Spleen (tissue), 11 donors: ENCODE data around the gene ACSS3. TPM values are rescaled to one million over a fixed set of nuclear protein-coding genes. Genes with fewer than 3 reads are reported as not detected.
A peak's percentile ranks its signal among the peaks of the same experiment; 100 is the strongest.

Source experiments
- DNase-seq: peaks from one replicate; pipeline ENCODE4 v3.0.0-alpha.2; 2020
- H3K27ac ChIP-seq, 8 donors: fragments of 200-600 bp; sonication (generic) in 7 of 8; 1 replicate in 4 of 8; 2 replicates in 4 of 8; pipeline versions ENCODE4 v1.5.0 to v1.8.0; 2016 to 2021; ENCODE audit warnings: inconsistent platforms in 4 of 8, mild to moderate bottlenecking in 4 of 8, moderate library complexity in 1 of 8
- H3K27me3 ChIP-seq, 7 donors: fragments of 200-600 bp; sonication (generic) in 6 of 7; replicated peaks in 1 of 7; 1 replicate in 4 of 7; 2 replicates in 3 of 7; pipeline versions ENCODE4 v1.5.0 to v1.8.0; 2016 to 2021; ENCODE audit warnings: inconsistent platforms in 3 of 7, mild to moderate bottlenecking in 1 of 7
- H3K36me3 ChIP-seq, 6 donors: fragments of 200-600 bp; sonication (generic) in 5 of 6; 1 replicate in 4 of 6; 2 replicates in 2 of 6; pipeline versions ENCODE4 v1.5.0 to v1.8.0; 2016 to 2021; ENCODE audit warnings: inconsistent platforms in 2 of 6
- H3K4me1 ChIP-seq, 6 donors: fragments of 200-600 bp; sonication (generic) in 5 of 6; 1 replicate in 3 of 6; 2 replicates in 3 of 6; pipeline versions ENCODE4 v1.5.0 to v1.8.0; 2016 to 2021; ENCODE audit warnings: inconsistent platforms in 3 of 6
- H3K4me3 ChIP-seq, 8 donors: fragments of 200-600 bp; sonication (generic) in 7 of 8; 1 replicate in 4 of 8; 2 replicates in 4 of 8; pipeline versions ENCODE4 v1.5.0 to v1.8.0; 2016 to 2021; ENCODE audit warnings: inconsistent platforms in 4 of 8, mild to moderate bottlenecking in 4 of 8, moderate library complexity in 2 of 8
- H3K9me3 ChIP-seq, 8 donors: fragments of 200-600 bp; sonication (generic) in 7 of 8; 1 replicate in 4 of 8; 2 replicates in 4 of 8; pipeline versions ENCODE4 v1.5.0 to v1.8.0; 2016 to 2021; ENCODE audit warnings: inconsistent platforms in 4 of 8
- CTCF ChIP-seq, 11 experiments: fragments of 200-600 bp in 7 of 11; fragments of 450-650 bp in 4 of 11; sonication (generic) in 4 of 11; IDR thresholded peaks in 8 of 11; conservative IDR thresholded peaks in 3 of 11; 1 replicate in 7 of 11; 2 replicates in 4 of 11; pipeline versions ENCODE4 v1.4.0 to v1.8.0; 2016 to 2021; ENCODE audit warnings: antibody characterized with exemption in 11 of 11, inconsistent platforms in 4 of 11, mild to moderate bottlenecking in 1 of 11
- POLR2A ChIP-seq, 3 donors: fragments of 450-650 bp; IDR thresholded peaks; one replicate each; pipeline ENCODE4 v1.5.1; 2017; ENCODE audit warnings: antibody characterized with exemption in 3 of 3, mild to moderate bottlenecking in 1 of 3
- POLR2AphosphoS5 ChIP-seq, 3 donors: sonication (generic); formaldehyde crosslinking; IDR thresholded peaks; one replicate each; pipeline ENCODE4 v1.5.1; 2017; ENCODE audit warnings: antibody characterized with exemption in 3 of 3
- WGBS, 5 donors: extraction: QIAGEN DNeasy Blood & Tissue Kit in 3 of 5; methylation state at CpG; one replicate each; pipeline versions ENCODE4 v1.1.5 to v1.1.7; 2013 to 2018; 5-methylcytosine and 5-hydroxymethylcytosine counted together
- intact Hi-C: fragments of 100-400 bp; cut with DNase I; formaldehyde crosslinking; loops from one replicate; pipeline ENCODE4 v1.15.0; 2023; ENCODE audit warnings: low total_unique reads
- polyA plus RNA-seq, 3 donors: library from polyadenylated mRNA; stranded (reverse); fragments of 200-250 nt; gene quantifications; one replicate each; pipeline ENCODE4 v1.2.1, GENCODE V29; 2013
- total RNA-seq, 7 donors: library from RNA; depleted of rRNA in 3 of 7; stranded (reverse); fragments of >200 nt in 3 of 7; fragmentation: NEBNext Ultra II Directional in 4 of 7; extraction: Animal tissue kit (Norgen Biotek cat#: 25700) in 4 of 7; gene quantifications; one replicate each; pipeline versions ENCODE4 v1.1.0 to v1.2.1, GENCODE V29; 2016 to 2021
- donor health status: healthy with polysubstance abuse.
- donor health status: DM: no; HTN: no; CAD: no; lungs with moderate emphysema.
- donor health status: DM: no; HTN: no; CAD: no.
- donor health status: Bipolar disorder and iron deficiency.
- donor health status: healthy.
- donor health status: DM: no; HTN: no; CAD: no.
- donor health status: DM: yes; HTN: yes; CAD: no.

The ACSS3 gene
- total and polyA plus RNA-seq, 10 donors: 1.1 to 12.3 (median 7.0) TPM

- TF ChIP-seq CTCF (IDR thresholded peaks at IDR 0.05 in 8 of 11, conservative IDR thresholded peaks at IDR 0.05 in 3 of 11) (no peak), POLR2AphosphoS5 (IDR thresholded peaks at IDR 0.05) (no peak), POLR2A (IDR thresholded peaks at IDR 0.05) (no peak)
- Histone ChIP-seq H3K4me1 (peaks cover 0 to 6% (median 0%) of the 10 kb centered on the region in 6 donors), H3K27me3 (peaks cover 0 to 28% (median 12%) of the 10 kb centered on the region in 7 donors), H3K4me3 (no peak overlapping the region), H3K27ac (peak overlapping the region in 4 of 8 donors; percentile 29 to 79 (median 76)), H3K36me3 (no peaks in the 10 kb centered on the region), H3K9me3 (no peaks in the 10 kb centered on the region)
- 59 to 81% (median 65%) methylated on average over 4 of the region's 4 CpGs for WGBS, 5 donors
- intact Hi-C loops: no loop called here
- no peak for DNase-seq
Observed at GRCh38 chr12:81080431-81080983, 2.6 kb downstream of the ACSS3 start.

- H3K27me3 ChIP-seq: peaks cover 0 to 24% (median 12%) of the 10 kb centered on the region in 7 donors
- no peaks in the 10 kb centered on the region for H3K9me3 ChIP-seq
- 62 to 87% (median 74%) methylated on average over 1 of the region's 1 CpG for WGBS, 5 donors
- TF ChIP-seq CTCF (IDR thresholded peaks at IDR 0.05 in 8 of 11, conservative IDR thresholded peaks at IDR 0.05 in 3 of 11): no peak
- TF ChIP-seq POLR2AphosphoS5 (IDR thresholded peaks at IDR 0.05): no peak
- TF ChIP-seq POLR2A (IDR thresholded peaks at IDR 0.05): no peak
- H3K27ac ChIP-seq: no peak overlapping the region
- no peak for DNase-seq
- peaks cover 0 to 6% (median 0%) of the 10 kb centered on the region in 6 donors for H3K4me1 ChIP-seq
- intact Hi-C loops: no loop called here
- no peaks in the 10 kb centered on the region for H3K36me3 ChIP-seq
- no peak overlapping the region for H3K4me3 ChIP-seq
Observed at GRCh38 chr12:81081726-81082125, 3.8 kb downstream of the ACSS3 start.

- no peak for TF ChIP-seq POLR2A (IDR thresholded peaks at IDR 0.05)
- no peak for TF ChIP-seq POLR2AphosphoS5 (IDR thresholded peaks at IDR 0.05)
- TF ChIP-seq CTCF (IDR thresholded peaks at IDR 0.05 in 8 of 11, conservative IDR thresholded peaks at IDR 0.05 in 3 of 11): no peak
- Histone ChIP-seq H3K36me3 (no peaks in the 10 kb centered on the region), H3K27me3 (peaks cover 0 to 11% (median 6%) of the 10 kb centered on the region in 7 donors), H3K4me1 (peaks cover 0 to 3% (median 0%) of the 10 kb centered on the region in 6 donors), H3K9me3 (no peaks in the 10 kb centered on the region), H3K27ac (no peak overlapping the region), H3K4me3 (no peak overlapping the region)
- no peak for DNase-seq
- 58 to 86% (median 80%) methylated on average over 1 of the region's 1 CpG for WGBS, 5 donors
- intact Hi-C loops: no loop called here
Observed at GRCh38 chr12:81083018-81083417, 5.1 kb downstream of the ACSS3 start.

GRCh38 chr12:81083906-81084513 lies 6.1 kb downstream of the ACSS3 start:
- intact Hi-C loops: no loop called here
- Histone ChIP-seq H3K36me3 (no peaks in the 10 kb centered on the region), H3K9me3 (no peaks in the 10 kb centered on the region), H3K27ac (no peak overlapping the region), H3K4me1 (peaks cover 0 to 3% (median 0%) of the 10 kb centered on the region in 6 donors), H3K4me3 (no peak overlapping the region), H3K27me3 (peaks cover 0 to under 1% (median 0%) of the 10 kb centered on the region in 7 donors)
- WGBS, 5 donors: 79 to 92% (median 85%) methylated on average over 7 of the region's 7 CpGs
- DNase-seq: no peak
- TF ChIP-seq POLR2A (IDR thresholded peaks at IDR 0.05) (no peak), CTCF (IDR thresholded peaks at IDR 0.05 in 8 of 11, conservative IDR thresholded peaks at IDR 0.05 in 3 of 11) (no peak), POLR2AphosphoS5 (IDR thresholded peaks at IDR 0.05) (no peak)
